Islet of Langerhans (tissue), 1 donor: ENCODE results near the gene MYPN.
"Not testable (repeated sequence)": the region's sequence is repeated elsewhere in the genome, so short reads cannot be mapped to it uniquely, and the experiment has no call there.

ENCODE experiments used
- FAIRE-seq: peaks from one replicate; lab custom pipeline; 2011; peaks lifted over from hg19 to GRCh38; lab: Jason Lieb, UNC

MYPN gene

GRCh38 chr10:68109331-68109730 is at the start of gene MYPN:
Gene MYPN, plus strand, starts transcription at chr10:68109488. Its CDS starts 11,951 bp downstream, at chr10:68121439.
- FAIRE-seq, result no peak

GRCh38 chr10:68067029-68067428 is 42.3 kb upstream of the MYPN start:
- no peak for FAIRE-seq

GRCh38 chr10:68067508-68067907 is 41.8 kb upstream of the MYPN start:
- FAIRE-seq, result no peak

GRCh38 chr10:68073631-68074030 is 35.7 kb upstream of the MYPN start:
- no peak for FAIRE-seq

- FAIRE-seq, result no peak
Observed at GRCh38 chr10:68074031-68074774, 35.1 kb upstream of the MYPN start.

- FAIRE-seq, result no peak
Observed at GRCh38 chr10:68074775-68075549, 34.3 kb upstream of the MYPN start, which contains the start of gene HERC4. Gene HERC4, minus strand, starts transcription at chr10:68075283. Its CDS starts 2,175 bp downstream, at chr10:68073108.

GRCh38 chr10:68075550-68076004 is 33.7 kb upstream of the MYPN start:
- FAIRE-seq, result no peak

- not testable (repeated sequence) for FAIRE-seq
Observed at GRCh38 chr10:68076081-68076480, 33.2 kb upstream of the MYPN start.

GRCh38 chr10:68077026-68077425 is 32.3 kb upstream of the MYPN start:
- no peak for FAIRE-seq

GRCh38 chr10:68079434-68079833 is 29.9 kb upstream of the MYPN start:
- no peak for FAIRE-seq

- no peak for FAIRE-seq
Observed at GRCh38 chr10:68080853-68081431, 28.3 kb upstream of the MYPN start.

- FAIRE-seq, result no peak
Observed at GRCh38 chr10:68081916-68082315, 27.4 kb upstream of the MYPN start.

- FAIRE-seq, result peak; percentile 60
Observed at GRCh38 chr10:68082872-68083271, 26.4 kb upstream of the MYPN start.

- FAIRE-seq, result no peak
Observed at GRCh38 chr10:68083953-68084352, 25.3 kb upstream of the MYPN start.

GRCh38 chr10:68084469-68084868 is 24.8 kb upstream of the MYPN start:
- FAIRE-seq, result no peak

- no peak for FAIRE-seq
Observed at GRCh38 chr10:68086011-68086410, 23.3 kb upstream of the MYPN start.

GRCh38 chr10:68086910-68087684 is 22.2 kb upstream of the MYPN start:
- FAIRE-seq, result no peak

GRCh38 chr10:68087685-68088401 is 21.4 kb upstream of the MYPN start:
- no peak for FAIRE-seq

- FAIRE-seq, result no peak
Observed at GRCh38 chr10:68088740-68089139, 20.5 kb upstream of the MYPN start.

GRCh38 chr10:68090586-68090985 is 18.7 kb upstream of the MYPN start:
- FAIRE-seq, result no peak

- FAIRE-seq, result no peak
Observed at GRCh38 chr10:68092512-68092911, 16.8 kb upstream of the MYPN start.

- FAIRE-seq, result no peak
Observed at GRCh38 chr10:68095153-68095552, 14.1 kb upstream of the MYPN start.
